HL-60/S4 treated with retinoic acid at 250 ng/mL for 4 days and 3 days (cell line): ENCODE results near the gene BAZ1B.
"Not testable (repeated sequence)": the region's sequence is repeated elsewhere in the genome, so short reads cannot be mapped to it uniquely, and the experiment has no call there.

Experiments
- in situ Hi-C: fragments of 300-500 bp; cut with MboI; formaldehyde crosslinking; loops from 2 replicates; pipeline ENCODE4 v1.7.0; 2022; ENCODE audit warnings: low sequenced_read_pairs

Gene BAZ1B

DNA sequence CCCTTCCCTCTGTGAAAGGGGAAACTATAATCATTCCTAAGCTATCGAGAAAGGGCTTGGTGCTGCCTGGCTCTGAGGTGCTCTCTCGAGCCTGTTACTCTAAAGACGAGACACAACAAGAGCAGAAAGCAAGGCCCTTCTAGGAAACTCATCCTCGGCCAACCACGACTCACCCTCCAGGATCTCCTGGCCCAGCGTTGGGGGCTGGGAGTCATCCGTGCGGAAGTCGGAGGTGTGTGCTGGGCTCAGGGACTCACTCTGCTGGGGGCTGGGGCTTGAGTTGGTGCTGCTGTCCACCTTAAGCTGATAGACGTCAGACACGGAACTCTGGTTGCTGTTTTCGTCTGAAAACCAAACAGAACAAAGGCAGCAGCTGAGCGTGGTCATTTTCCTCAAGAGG lies 17.6 kb upstream of the BAZ1B start:
- in situ Hi-C loops, result no loop called here

DNA sequence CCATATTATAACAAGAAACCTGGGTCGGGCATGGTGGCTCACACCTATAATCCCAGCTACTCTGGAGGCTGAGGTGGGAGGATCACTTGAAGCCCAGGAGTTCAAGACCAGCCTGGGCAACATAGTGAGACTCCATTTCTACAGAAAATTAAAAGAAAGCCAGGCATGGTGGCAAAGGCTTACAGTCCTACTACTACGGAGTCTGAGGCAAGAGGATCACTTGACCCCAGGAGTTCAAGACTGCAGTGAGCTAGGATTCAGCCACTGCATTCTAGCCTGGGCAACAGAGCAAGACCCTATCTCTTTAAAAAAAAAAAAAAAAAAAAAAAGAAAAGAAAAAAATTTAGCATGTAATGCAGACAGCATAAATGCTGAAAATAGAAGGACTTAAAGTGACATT lies 16.4 kb upstream of the BAZ1B start:
- in situ Hi-C loops, result not testable (repeated sequence)

DNA sequence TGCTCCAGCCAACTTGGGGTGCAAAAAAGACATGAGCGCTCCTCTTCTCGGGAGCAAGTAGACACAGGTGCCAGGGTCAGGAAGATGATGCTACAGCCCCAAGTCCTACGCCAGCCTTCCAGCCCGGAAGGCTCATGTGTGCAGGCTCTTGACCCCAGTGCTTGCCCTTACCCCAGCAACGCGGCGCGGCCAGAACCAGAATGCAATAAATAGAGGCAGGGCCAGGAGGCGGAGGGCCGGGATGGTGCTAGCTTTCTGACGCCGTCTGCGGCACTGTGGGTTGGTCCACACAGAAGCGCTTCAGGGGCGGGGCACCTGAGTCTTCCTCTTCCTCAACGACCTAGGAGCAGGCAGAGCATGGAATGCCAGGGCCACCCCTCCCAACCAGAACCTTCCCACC lies 15.0 kb upstream of the BAZ1B start:
- in situ Hi-C loops, result no loop called here

DNA sequence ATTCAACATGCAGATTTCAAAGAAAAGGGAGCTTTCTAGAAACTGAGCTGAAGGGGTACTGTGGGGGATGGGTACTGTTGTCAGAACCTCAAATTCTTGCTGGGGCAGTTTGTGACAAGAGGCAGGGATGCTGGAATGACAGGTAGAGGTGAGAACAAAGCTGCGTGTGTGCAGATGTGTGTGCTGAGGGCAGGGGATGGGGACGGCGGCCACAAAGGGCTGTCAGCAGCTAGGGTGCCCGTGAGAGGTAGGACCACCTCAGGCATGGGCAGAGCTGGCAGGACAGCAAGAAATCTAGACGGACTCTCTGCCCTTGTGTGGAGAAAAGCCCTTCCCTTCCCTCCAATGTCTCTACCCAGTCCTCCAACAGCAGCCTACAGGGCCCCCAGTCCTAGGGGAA lies 14.4 kb upstream of the BAZ1B start:
- in situ Hi-C loops, result no loop called here

DNA sequence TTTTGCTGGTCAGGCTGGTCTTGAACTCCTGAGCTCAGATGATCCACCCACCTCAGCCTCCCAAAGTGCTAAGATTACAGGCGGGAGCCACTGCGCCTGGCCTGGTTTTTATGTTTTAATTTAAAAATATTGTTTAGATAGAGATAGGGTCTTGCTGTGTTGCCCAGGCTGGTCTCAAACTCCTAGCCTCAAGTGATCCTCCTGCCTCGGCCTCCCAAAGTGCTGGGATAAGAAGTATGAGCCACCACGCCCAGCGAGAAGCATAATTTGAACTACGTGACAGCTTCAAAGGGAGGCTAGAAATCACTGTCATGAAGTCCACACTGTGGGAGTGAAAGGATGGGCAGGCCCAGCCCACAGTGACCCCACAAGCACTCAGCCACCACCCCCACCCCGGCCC lies 13.8 kb upstream of the BAZ1B start:
- in situ Hi-C loops, result not testable (repeated sequence)

DNA sequence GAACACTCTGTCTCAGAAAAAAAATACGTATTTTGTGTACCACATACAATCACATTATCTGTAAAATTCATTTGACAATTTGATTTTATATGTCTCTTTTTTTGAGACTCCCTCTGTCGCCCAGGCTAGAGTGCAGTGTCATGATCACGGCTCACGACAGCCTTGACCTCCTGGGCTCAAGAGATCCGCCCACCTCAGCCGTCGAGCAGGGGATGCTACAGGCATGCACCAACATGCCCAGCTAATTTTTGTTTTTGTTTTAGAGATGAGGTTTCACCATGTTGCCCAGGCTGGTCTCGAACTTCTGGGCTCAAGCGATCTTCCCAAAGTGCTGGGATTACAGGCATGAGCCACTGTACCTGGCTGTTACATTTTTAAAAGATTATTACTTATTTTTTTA lies 11.6 kb upstream of the BAZ1B start:
- in situ Hi-C loops, result no loop called here

DNA sequence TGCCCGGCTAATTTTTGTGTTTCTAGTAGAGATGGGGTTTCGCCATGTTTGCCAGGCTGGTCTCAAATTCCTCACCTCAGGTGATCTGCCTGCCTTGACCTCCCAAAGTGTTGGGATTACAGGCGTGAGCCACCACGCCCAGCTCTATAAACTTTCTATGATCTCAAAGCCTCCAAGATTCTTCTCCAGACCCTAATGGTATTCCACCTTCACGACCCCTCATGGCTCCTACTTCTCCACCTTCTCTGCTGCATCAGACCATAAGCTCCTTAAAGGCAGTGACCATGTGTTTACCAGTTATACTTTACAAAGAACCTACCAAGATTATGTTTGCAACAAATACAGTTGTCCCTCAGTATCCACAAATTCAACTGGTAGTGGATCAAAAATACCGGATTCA lies 10.1 kb upstream of the BAZ1B start:
- in situ Hi-C loops, result no loop called here

DNA sequence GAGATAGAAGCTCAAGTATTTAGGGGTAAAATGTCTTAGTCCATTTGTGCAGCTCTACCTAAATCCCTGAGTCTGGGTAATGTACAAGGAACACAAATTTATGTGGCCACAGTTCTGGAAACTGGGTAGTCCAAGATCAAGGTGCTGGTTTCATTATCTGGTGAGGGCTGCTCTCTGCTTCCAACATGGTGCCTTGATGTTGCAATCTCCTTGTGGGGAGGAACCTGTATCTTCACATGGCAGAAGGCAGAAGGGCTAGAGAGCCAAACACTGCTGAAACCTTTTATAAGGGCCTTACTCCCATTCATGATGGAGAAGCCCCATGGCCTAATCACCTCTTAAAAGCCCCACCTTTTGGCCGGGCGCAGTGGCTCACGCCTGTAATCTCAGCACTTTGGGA lies 8.7 kb upstream of the BAZ1B start:
- in situ Hi-C loops, result no loop called here

DNA sequence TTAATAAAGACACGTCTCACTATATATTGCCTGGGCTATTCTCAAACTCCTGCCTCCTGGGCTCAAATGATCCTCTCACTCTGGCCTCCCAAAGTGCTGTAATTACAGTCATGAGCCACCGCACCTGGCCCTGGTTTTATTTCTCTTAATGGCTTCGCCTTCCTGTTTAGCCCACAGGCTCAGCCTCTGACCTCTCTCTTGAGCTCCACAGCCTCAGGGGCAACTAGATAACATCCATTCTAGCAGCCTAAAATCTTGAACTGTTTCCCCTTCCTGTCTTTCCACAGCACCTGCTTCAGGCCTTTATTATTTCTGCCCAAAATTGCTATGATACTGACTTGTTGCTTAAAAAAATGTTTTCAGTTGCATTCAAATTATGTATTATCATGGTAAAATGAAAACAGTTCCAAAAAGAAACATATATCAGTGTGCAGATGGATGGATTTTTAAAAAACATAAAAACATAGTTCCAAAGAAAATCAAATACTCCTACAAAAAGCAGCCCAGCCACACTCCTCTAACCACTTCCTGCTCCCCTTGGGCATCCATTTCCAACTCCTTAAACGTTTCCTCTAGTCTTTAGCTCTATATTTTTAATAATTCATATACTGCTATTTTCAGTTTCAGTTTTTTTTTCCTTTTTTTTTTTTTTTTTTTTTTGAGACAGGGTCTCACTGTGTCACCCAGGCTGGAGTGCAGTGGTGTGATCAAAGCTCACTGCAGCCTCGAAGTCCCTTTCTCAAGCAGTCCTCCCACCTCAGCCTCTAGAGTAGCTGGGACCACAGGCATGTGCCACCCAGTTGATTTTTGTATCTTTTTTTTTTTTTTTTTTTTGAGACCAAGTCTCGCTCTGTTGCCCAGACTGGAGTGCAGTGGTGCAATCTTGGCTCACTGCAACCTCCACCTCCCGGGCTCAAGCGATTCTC lies 5.1 kb upstream of the BAZ1B start:
- in situ Hi-C loops, result no loop called here

DNA sequence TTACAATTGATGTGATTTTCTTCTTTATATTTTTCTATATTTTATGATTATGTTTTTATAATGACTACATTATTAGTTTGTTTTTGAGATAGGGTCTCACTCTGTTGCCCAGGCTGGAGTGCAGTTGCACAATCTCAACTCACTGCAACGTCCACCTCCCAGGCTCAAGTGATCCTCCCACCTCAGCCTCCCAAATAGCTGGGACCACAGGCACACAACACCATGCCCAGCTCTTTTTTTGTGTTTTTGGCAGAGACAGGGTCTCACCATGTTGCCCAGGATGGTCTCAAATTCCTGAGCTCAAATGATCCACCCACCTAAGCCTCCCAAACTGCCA lies 4.0 kb upstream of the BAZ1B start:
- in situ Hi-C loops, result not testable (repeated sequence)

DNA sequence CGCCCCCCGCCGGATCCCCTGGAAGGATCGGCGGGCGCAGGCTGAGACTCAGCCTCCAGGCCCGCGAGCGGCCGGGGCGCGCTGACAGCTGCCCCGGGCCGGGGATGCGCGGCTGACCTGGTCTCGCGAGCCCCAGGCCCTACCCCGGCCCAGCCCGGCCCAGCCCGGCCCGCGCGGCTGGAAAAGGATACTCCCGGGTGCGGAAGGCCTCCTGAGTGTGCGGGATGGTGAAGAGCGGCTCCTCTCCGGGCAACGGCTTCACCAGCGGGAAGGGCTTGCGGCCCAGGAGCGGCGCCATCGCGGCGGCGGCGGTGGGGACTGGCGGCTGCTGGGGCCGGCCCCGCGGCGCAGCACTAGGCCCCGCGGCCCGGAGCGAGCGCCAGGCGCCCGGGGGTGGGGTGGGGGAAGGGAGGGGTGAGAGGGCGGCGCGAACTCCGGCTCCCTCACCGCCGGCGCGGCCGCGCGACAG lies 423 bp downstream of the BAZ1B start:
- in situ Hi-C loops, result no loop called here

DNA sequence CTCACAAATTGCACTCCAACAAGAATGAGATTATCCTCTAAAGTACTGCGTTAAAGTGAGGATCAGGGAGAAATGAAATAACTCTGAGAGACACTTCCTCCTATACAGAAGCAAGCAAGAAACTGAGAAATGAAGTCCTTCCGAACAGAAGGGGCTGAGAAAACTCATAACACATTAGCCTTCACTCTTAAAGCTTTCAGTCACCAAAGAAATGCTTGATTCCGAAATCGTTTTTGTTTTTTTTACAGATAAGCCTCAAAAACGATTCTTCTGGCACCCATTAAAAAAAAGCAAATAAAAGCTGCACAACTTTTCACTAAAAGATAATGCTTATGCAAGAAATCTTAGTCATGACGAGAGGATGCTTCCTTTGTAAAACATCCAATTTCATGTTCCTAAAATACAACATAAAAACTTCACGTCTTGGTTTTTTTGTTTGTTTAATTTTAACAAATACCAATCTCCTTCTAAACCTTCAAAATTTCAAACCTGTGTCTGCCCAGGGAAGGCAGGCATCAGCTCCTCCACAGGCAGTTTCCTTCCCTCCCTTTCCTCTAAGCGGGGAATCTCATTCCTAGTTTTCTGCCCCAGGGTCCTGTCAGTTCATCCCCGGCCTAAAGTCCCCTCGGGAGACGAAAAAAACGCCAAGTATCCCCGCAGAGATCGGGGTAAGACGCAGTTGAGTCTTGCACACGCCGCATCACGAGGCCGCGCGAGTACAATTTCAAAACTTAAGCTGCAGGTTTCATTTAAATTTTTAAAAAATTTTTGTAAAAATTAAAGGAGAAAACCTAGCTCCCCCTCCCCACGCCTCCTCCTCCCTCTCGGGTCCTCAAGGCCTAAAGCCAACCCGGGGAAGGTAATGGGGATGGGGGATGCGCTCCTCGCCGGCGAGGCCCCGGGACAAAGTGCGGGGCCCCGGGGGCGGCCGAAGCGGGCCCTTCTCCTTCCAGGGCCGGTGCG lies 1.1 kb downstream of the BAZ1B start:
- in situ Hi-C loops, result no loop called here

DNA sequence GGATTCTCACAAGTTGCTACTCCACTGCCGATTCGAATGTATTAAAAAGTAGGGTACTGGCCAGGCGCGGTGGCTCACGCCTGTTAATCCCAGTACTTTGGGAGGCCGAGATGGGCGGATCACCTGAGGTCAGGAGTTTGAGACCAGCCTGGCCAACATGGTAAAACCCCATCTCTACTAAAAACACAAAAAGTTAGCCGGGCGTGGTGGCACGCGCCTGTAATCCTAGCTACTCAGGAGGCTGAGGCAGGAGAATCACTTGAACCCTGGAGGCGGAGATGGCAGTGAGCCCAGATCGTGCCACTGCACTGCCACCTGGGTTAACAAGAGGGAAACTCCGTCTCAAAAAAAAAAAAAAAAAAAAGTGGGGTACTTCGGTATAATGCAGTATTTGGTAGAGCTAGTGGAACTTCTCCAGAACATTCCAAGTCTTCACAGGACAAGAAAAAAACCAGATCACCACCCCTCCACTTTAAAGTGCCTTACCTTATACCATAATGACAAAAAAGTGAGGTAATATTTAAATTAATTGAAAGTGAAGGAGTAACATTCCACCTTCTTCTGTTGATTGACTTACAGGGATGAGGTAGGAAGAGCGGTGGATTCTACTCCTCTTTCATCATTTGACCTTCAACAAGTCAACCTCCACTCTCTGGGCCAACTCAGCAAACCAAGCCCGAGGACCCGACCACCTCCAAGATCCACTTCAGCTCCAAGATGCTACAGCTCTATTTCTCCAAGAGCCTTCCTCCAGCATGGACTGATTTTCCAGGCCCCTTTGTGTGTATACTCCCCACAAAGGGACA lies 2.0 kb downstream of the BAZ1B start:
- in situ Hi-C loops, result no loop called here

DNA sequence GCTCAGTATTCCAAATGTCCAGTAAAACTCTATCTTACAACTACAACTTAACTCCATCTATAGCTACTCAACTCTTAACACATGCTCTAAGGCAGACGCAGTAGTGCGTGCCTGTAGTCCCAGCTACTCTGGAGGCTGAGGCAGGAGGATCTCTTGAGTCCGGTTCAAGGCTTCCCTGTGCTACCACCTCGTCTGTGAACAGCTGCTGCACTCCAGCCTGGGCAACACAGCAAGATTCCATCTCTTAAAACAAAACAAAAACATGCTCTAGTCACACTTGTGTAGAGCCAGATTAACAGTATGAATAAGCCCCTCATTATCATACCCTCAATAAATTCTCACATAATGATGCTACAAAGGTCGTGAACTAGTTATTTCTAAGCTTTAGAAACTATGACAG lies 3.6 kb downstream of the BAZ1B start:
- in situ Hi-C loops, result no loop called here

DNA sequence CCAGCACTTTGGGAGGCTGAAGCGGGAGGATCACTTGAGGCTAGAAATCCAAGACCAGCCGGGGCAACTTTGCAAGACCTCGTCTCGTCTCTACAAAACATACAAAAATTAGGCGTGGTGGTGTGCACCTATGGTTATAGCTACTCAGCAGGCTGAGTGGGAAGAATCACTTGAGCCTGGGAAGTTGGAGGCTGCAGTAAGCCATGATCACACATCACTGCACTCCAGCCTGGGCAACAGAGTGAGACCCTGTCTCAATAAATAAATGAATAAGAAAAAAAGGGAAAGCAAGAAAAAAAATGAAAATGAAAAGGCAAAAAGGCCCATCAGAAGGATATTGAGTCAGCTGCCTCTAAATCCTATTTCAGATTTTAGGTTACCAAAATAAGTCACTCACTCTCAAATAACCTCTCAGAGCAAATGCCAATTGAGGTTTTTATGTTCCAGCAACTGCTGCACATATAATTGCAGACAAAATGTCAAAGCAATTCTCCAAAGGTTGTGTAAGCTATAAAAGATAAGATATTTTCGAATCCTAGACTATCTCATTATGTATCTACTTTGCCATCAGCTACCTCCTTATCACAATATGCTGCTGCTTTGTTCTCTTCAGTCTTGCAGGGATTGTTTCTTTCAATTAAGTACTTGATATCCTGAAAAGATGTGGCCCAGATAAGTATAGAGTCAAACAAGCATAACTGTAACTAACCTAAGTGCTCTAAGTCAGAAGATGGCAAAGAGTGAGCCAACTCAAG lies 4.7 kb downstream of the BAZ1B start:
- in situ Hi-C loops, result no loop called here

DNA sequence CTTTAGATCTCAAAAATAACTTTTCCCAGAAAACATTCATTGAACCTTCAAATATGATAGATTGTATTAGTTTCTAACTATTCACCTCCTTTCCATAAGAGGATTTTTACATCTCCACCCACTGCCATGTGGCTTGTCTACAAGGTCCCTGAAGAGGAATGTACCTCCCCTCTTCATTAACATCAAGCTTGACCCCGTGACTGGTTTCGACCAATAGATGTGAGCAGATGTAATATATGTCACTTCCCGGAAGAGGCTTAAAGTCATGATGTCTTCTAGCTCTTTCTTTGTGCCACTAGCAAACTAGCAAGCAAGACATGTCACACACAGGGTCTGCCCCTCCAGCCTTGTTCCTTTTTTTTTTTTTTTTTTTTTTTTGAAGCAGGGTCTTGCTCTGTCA lies 6.9 kb downstream of the BAZ1B start:
- in situ Hi-C loops, result no loop called here

DNA sequence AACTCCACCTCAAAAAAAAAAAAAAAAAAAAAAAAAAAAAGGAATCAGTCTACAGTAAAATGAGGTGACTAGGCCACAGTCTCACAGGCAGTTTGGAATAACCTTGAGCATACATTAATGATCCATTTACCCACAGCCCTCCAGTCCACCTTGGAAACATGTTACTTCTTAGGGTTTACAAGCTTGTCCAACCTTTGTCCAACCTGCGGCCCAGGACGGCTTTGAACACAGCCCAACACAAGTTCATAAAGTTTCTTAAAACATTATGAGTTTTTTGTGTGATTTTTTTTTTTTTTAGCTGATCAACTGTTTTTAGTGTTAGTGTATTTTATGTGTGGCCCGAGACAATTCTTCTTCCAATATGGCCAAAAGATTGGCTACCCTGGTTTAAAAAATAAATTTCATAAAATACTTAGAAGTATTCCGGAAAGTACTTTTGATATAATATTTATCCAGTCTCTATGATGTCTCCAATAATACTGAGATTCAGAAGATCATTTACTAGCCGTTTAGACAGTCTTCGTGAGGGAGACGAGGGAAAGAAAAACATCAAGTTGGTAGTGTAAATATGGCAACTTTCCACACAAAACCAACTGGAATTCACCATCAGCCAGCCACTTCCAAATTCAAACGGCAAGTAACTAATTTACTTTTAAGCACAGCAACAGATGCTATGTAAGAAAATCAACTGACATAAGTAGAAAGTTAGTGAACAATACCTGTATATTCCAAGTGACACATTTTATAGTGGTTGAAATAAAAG lies 9.9 kb downstream of the BAZ1B start:
- in situ Hi-C loops, result no loop called here

DNA sequence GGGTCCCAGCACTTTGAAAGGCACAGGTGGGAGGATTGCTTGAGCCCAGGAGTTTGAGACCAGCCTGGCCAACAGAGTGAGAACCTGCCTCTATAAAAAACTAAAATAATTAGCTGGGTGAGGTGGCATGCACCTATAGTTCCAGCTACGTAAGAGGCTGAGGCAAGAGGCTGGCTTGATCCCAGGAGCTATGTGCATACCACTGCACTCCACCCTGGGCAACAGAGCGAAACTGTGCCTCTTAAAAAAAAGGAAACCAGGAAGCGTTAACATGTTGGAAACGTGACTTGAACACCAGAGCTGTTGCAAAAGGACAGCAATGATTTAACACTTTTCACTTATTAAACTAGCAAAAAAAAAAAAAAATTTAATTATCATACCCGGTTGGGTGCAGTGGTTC lies 12.6 kb downstream of the BAZ1B start:
- in situ Hi-C loops, result no loop called here

DNA sequence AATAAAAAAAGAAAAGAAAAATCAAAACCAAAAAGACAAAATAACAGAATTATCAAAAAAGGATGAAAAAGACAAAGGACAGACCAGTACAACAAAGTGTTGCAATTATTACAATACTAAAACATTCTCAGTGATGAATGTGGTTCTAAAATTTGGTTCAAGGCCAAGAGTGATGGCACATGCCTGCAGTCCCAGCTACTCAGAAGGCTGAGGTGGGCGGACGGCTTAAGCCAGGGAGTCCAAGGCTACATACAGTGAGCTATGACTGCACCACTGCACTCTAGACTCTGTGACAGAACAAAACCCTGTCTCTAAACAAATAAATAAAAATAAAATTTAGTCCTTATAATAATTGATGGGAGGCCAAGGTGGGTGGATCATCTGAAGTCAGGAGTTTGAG lies 14.5 kb downstream of the BAZ1B start:
- in situ Hi-C loops, result no loop called here

DNA sequence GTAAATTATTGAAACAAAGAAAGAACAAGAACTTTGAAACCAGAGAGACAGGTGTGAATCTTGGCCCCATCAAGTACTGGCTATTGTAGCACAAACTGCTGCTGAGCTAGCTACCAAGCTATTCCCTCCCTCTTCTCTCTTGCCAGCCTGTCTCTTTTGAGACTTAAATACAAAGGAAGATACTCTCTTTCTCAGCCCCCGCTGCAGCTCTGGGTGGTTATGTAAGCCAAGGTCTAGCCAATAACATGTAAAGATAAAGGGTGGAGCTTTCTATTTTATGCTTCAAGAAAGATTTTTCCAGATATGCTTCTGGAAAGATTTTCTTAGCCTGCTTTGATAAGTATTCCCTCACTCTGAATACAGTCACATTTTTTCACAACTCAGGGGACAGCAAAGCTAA lies 17.2 kb downstream of the BAZ1B start:
- in situ Hi-C loops, result no loop called here
